ENCODE measurements around the gene MBNL1. TPM values are rescaled to one million over a fixed set of nuclear protein-coding genes. Genes with fewer than 3 reads are reported as not detected.

MBNL1 gene
- total RNA-seq, 1 donor from 2014 or later: 79.5 TPM

DNA sequence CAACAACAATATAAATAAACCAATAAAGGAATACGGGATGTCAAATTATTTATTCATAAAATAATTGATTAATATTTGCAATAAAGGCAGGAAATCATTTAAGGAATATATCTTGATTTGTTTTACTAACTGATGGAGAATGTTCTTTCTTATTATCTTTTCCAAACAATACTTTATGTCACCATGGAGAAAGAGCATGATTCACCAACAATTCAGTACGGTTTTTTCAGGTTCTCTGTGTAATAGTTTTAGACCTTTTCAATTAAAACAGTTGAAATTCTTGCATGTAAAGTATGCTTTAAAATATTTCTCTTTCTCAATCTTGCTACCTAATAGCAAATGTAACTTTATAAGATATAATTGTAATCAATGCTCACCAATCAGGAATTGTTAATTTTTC, 41.7 kb upstream of the MBNL1 start:
- Histone ChIP-seq H3K36me3 (ENCODE audit: control insufficient read depth, insufficient read depth, low read length) (no peaks in the 10 kb centered on the region), H3K27me3 (ENCODE audit: control insufficient read depth, insufficient read depth, low read length) (no peaks in the 10 kb centered on the region), H3K4me3 (ENCODE audit: low read depth, low read length) (no peak overlapping the region)
- no peak for FAIRE-seq
- no peak for DNase-seq (ENCODE audit: low read depth)
- TF ChIP-seq, protein P1, sequence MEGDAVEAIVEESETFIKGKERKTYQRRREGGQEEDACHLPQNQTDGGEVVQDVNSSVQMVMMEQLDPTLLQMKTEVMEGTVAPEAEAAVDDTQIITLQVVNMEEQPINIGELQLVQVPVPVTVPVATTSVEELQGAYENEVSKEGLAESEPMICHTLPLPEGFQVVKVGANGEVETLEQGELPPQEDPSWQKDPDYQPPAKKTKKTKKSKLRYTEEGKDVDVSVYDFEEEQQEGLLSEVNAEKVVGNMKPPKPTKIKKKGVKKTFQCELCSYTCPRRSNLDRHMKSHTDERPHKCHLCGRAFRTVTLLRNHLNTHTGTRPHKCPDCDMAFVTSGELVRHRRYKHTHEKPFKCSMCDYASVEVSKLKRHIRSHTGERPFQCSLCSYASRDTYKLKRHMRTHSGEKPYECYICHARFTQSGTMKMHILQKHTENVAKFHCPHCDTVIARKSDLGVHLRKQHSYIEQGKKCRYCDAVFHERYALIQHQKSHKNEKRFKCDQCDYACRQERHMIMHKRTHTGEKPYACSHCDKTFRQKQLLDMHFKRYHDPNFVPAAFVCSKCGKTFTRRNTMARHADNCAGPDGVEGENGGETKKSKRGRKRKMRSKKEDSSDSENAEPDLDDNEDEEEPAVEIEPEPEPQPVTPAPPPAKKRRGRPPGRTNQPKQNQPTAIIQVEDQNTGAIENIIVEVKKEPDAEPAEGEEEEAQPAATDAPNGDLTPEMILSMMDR (IDR thresholded peaks at IDR 0.05; ENCODE audit: insufficient read depth, low read length, severe bottlenecking): no peak

DNA sequence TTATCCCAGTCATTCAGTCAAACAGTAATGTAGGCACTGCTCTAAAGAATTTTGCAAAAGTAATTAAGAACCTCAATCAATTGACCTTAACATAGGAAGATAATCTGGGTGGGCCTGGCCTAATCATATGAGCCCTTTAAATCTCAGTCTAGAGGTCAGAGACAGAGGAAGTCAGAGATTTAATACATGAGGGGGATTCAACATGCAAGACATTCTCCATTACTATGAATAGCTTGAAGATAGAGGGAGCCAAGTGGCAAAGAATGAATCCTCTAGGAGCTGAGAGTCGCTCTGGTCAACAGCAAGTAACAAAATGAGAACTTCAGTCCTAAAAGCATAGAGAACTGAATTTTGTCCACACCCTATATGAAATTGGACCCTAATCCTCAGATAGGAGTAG, 39.0 kb upstream of the MBNL1 start:
- no peak for DNase-seq (ENCODE audit: low read depth)
- no peak for FAIRE-seq
- no peaks in the 10 kb centered on the region for H3K36me3 ChIP-seq (ENCODE audit: control insufficient read depth, insufficient read depth, low read length)
- TF ChIP-seq, protein P1 (IDR thresholded peaks at IDR 0.05; ENCODE audit: insufficient read depth, low read length, severe bottlenecking): no peak
- no peaks in the 10 kb centered on the region for H3K27me3 ChIP-seq (ENCODE audit: control insufficient read depth, insufficient read depth, low read length)
- H3K4me3 ChIP-seq (ENCODE audit: low read depth, low read length): no peak overlapping the region

DNA sequence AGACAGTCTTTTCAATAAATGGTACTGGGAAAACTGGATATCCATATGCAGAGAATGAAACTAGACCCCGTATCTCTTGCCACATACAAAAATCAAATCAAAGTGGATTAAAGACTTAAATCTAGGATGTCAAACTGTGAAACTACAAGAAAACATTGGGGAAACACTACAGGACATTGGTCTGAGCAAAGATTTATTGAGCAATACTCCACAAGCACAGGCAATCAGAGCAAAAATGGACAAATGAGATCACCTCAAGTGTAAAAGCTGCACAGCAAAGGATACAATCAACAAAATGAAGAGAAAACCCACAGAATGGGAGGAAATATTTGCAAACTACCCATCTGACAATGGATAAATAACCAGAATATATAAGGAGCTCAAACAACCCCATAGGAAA, 38.4 kb upstream of the MBNL1 start:
- no peak for FAIRE-seq
- DNase-seq (ENCODE audit: low read depth): peak; percentile 18
- TF ChIP-seq, protein P1 (IDR thresholded peaks at IDR 0.05; ENCODE audit: insufficient read depth, low read length, severe bottlenecking): no peak

DNA sequence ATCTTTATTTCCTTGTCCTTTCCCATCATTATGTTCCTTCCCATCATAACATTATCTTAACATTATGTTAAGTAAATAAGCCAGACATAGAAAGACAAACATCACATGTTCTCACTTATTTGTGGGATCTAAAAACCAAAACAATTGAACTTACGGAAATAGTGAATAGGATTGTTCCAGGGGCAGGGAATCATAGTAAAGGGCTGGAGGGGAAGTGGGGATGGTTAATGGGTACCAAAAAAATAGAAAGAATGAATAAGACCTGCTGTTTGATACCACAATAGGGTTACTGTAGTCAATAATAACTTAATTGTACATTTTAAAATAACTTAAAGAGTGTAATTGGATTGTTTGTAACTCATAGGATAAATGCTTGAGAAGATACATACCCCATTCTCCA, 36.7 kb upstream of the MBNL1 start:
- TF ChIP-seq, protein P1 (IDR thresholded peaks at IDR 0.05; ENCODE audit: insufficient read depth, low read length, severe bottlenecking): no peak
- Histone ChIP-seq H3K4me3 (ENCODE audit: low read depth, low read length) (no peak overlapping the region), H3K36me3 (ENCODE audit: control insufficient read depth, insufficient read depth, low read length) (no peaks in the 10 kb centered on the region), H3K27me3 (ENCODE audit: control insufficient read depth, insufficient read depth, low read length) (no peaks in the 10 kb centered on the region)
- DNase-seq (ENCODE audit: low read depth) (no peak), FAIRE-seq (no peak)

More for the DNA sequence above, 38.4 kb upstream of the MBNL1 start:
- Histone ChIP-seq H3K4me3 (ENCODE audit: low read depth, low read length) (no peak overlapping the region), H3K36me3 (ENCODE audit: control insufficient read depth, insufficient read depth, low read length) (no peaks in the 10 kb centered on the region), H3K27me3 (ENCODE audit: control insufficient read depth, insufficient read depth, low read length) (no peaks in the 10 kb centered on the region)

DNA sequence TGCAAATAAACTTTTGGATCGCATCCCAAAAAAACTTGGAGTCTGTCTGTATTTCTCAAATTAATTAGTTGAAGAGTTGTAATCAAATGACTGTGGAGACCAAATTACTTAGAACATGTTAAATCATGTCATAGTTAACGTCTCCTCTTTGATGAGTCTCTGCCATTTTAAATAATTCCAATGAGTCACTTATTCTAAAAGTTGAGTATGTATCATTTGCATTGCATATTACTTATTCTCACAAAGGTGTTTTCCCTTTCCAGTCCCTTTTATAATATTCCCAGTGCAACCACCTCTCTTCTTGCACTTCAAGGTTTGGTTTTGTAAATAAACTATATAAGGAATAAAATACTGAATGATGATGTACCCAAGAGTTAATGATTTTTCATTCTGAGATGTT, 36.0 kb upstream of the MBNL1 start:
- H3K4me3 ChIP-seq (ENCODE audit: low read depth, low read length): no peak overlapping the region
- FAIRE-seq: no peak

More for the DNA sequence above, 36.0 kb upstream of the MBNL1 start:
- TF ChIP-seq, protein P1 (IDR thresholded peaks at IDR 0.05; ENCODE audit: insufficient read depth, low read length, severe bottlenecking): no peak
- Histone ChIP-seq H3K36me3 (ENCODE audit: control insufficient read depth, insufficient read depth, low read length) (no peaks in the 10 kb centered on the region), H3K27me3 (ENCODE audit: control insufficient read depth, insufficient read depth, low read length) (no peaks in the 10 kb centered on the region)
- DNase-seq (ENCODE audit: low read depth): peak; percentile 84
